NCI-H1436 treated with DMSO at 0.1 percent for 48 hours (cell line): ENCODE results near the gene CFAP92.
"Not testable (repeated sequence)": the region's sequence is repeated elsewhere in the genome, so short reads cannot be mapped to it uniquely, and the experiment has no call there.

ENCODE experiments used
- DNase-seq: peaks from one replicate; lab custom pipeline; 2025; lab: John Stamatoyannopoulos, UW

CFAP92 gene

DNA sequence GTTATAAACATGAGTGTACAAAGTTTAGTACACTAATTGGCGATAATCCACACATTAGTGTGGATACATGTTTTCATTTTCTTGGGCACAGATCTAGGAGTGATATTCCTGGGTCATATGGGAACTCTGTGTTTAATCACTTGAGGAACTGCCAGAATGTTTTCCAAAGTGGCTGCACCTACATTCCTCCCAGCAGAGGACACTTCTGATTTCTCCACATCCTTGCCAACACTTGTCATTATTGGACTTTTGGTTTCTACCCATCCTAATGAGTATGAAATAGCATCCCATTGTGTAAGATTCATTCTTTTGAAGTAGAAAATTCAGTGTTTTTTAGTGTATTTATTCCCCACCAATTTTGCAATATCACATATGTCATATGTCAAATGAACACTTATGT, 53.6 kb downstream of the CFAP92 start:
- DNase-seq, result no peak

- DNase-seq, result no peak
Measured at GRCh38 chr3:128936341-128936740, 57.5 kb downstream of the CFAP92 start.

- no peak for DNase-seq
Measured at GRCh38 chr3:128935922-128936321, 58.0 kb downstream of the CFAP92 start.

- no peak for DNase-seq
Measured at GRCh38 chr3:128933922-128934253, 60.0 kb downstream of the CFAP92 start.

DNA sequence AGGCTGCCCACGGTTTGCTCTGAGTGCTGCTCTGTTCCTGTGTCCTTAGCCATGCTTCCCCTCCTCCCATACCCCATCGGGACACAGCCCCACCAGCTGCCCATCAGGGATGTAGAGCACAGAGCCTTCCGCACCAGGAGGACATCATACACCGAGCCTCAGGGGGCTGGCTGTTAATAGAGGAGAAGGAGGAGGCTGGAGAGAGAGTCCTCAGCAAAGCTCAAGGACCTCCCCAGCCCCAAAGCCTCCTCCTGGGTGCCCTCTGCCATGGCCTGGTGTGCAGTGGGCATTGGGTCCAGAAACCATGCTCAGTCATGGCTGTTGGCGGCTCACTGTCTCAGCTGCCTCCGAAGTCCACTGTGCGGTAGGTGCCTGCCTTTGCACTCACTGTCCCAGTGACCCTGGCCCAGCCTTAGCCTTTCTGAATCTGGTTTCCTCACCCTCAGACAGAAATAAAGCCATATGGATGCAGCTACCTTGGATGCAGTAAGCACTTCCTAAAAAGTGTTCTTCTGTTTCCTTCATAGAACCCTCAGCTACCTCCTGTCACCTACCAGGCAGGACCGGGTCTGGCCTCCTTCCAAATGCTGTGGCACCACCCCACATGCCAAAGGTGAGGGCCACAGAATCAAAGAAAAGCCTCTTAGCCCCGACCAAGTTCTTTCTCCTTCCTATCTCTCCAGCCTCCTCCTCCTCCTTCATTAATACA, 60.5 kb downstream of the CFAP92 start:
- DNase-seq, result no peak

DNA sequence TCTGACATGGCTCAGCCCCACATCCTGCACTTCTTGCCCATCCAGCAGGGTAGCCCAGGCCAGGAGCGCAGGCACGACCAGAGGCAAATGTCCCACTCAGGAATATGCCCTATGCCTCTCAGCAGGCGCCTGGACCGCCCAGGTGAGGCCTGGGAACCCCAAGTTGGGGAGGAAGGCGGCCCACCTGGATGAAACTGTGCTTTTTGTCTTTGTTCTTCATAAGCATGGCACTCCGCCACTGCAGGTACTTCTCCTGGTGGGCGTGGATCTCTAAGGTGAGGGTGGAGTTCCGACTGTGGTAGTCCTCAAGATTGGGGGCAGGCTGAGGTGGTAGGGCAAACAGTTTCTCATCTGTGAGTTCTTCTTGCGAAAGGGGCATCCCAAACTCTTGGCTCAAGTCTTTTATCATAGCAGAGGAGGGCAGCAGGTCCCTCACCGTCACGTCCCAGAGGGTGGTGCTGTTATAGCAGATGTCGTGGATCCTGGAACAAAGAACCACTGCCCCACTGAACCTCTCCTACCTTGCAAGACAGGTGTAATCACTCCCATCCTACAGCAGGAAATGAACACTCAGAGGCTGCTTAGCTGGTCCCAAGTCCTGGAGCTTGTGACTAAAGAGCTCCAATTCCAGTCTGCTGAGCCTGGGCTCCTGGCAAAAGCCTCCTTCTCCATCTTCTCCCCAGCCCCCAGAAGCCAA, 61.2 kb downstream of the CFAP92 start:
- DNase-seq, result no peak

DNA sequence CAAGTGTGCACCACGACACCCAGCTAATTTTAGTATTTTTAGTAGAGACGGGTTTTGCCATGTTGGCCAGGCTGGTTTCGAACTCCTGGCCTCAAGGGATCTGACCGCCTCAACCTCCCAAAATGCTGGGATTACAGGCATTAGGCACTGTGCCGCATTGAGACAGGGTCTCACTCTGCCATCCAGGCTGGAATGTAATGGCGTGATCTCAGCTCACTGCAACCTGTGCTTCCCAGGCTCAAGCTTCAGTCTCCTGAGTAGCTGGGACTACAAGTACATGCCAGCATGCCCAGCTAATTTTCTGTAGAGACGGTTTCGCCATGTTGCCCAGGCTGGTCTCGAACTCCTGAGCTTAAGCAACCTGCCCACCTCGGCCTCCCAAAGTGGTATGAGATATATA, 62.8 kb downstream of the CFAP92 start:
- DNase-seq, result no peak

DNA sequence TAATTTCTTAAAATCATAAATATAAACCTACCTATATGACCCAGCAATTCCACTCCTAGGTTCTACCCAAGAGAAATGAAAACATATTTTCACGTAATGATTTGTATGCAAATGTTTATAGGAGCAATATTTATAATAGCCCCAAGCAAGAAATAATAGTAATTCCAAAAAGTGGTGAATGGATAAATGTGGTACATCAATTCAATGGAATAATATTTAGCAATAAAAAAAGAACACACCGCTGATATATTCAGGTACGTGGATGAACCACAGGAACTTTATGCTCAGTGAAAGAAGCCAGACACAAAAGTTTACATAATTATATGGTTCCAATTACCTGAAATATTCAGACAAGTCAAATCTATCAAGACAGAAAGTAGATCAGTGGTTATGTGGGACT, 64.5 kb downstream of the CFAP92 start:
- no peak for DNase-seq

GRCh38 chr3:128923986-128924385, 69.9 kb downstream of the CFAP92 start:
- not testable (repeated sequence) for DNase-seq

DNA sequence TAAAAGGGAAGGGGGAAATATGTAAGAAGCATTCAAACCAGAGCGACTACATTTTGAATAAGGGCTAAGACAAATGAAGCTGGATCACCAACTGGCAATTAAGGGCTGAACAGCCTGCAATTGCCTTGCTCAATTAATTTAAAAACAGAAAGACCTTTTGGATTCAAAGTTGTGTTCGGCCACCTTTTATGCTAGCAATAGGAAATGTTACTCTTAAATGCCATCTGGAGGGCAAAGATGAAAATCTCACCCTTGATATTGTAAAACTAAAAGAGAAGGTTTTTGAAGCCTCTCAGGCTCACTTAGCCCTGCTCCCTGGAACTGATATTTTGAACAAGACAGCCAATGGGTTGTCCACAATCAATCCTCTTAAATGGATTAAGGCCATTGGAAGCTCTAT, 70.3 kb downstream of the CFAP92 start:
- no peak for DNase-seq

DNA sequence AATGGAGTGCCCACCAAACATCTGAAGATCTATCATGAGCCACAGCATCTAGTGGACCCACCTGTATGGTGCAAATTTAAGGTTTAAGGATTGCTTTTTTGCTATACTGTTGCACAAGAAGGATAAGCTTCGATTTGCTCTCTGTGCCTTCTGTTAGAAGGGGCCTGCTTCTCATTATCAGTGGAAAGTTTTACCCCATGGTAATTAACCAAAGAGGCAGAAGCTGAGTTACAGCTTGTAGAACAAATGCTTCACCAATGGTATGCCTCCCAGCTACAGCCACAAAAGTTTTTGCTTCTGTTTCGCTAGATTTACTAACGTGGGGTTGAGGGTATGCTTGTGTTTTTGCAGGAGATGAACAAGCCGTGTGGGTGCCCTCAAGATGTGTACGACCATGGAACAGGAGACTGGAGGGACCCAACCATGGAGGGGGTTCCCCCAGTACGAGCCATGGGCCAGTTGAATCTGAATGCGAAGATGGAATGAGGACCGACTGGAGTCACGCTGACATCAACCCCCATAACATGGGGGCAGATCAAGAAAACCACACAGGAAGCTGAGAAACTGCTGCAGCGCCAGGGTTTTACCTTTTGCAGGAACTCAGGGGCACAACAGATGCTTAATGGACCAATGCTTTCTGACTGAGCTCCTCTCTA, 70.9 kb downstream of the CFAP92 start:
- DNase-seq, result no peak

DNA sequence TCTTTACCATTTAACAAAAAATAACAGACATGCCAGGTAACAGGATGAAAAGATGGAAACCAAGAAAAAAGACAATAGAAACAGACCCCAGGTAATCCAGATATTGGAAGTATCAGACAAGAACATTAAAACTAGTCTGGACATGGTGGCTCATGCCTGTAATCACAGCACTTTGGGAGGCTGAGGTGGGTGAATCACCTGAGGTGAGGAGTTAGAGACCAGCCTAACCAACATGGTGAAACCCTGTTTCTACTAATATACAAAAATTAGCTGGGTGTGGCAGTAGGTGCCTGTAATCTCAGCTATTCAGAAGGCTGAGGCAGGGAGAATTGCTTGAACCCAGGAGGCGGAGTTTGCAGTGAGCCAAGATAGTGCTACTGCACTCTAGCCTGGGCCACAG, 73.9 kb downstream of the CFAP92 start:
- DNase-seq, result no peak

DNA sequence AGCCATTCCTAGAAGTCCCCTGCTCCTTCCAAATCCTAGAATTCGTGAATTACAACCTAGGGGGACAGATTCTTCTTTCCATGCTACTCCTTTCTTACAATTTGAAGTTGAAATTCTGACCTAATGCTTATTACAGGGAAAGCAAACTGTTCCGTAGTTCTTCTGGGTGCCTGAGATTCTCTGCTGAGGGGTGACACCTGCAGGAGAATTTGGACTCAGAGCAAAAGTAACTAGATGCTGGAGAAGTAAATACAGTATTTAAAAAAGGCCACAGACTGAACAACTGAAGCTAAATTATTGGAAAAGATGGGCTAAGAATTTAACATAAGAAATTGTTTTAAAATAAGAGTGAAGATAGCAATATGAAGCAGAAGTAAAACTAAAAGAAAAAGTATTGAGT, 76.6 kb downstream of the CFAP92 start:
- DNase-seq, result no peak

DNA sequence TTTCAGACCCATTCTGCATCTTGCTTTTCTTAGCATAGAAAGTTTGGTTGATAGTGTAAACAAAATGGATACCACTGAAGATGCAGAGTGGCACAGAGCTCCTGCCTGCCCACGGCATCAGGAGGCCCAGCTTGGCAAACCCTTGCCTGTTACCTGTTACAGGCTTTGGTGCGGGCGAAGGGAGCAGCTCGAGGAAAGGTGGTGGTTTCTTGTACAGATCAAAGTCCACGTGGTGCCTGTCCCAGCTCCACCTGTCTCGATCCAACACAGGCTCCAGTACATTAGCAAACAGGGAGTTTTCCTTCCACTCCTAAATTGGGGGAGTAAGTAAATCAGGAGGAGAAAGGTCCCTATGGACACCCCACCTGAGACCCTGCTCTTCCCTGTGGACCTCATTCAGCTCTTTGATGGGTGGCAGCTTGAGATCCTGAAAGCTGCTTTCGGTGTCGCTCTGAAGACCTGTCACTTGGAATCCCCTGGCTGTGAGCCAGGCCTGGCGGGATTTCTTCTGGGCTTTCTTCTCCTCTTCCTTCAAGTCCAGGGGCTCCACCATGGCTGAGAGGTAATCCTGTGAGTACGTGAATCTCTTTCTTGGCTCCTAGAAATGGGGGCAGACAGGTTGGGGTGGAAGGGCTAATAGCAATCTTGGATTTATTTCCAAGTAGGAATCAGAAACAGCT, 78.8 kb downstream of the CFAP92 start:
- DNase-seq, result no peak

DNA sequence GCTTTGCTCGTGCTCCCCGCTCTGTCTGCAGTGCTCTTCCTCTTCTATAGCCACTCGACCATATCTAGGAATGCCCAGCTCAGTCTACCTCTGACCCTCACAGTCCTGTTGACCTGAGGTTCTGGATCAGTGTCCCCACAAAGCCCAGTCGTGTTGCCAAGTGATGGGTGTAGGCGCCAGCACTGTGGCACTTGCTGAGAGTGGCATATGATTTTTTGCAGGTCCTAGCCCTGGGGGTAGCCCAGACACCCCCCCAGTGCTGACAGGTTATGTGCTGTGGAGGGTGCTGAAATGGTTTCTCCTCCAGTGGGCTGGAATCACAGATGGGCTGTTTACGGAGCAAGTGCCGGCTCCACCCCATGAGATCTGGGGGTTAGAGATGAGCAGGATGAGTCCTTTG, 82.0 kb downstream of the CFAP92 start:
- DNase-seq, result no peak

- DNase-seq, result no peak
Measured at GRCh38 chr3:128910006-128910405, 83.9 kb downstream of the CFAP92 start.

GRCh38 chr3:128908951-128909350, 84.9 kb downstream of the CFAP92 start:
- DNase-seq, result no peak

- no peak for DNase-seq
Measured at GRCh38 chr3:128907706-128908445, 86.0 kb downstream of the CFAP92 start.

DNA sequence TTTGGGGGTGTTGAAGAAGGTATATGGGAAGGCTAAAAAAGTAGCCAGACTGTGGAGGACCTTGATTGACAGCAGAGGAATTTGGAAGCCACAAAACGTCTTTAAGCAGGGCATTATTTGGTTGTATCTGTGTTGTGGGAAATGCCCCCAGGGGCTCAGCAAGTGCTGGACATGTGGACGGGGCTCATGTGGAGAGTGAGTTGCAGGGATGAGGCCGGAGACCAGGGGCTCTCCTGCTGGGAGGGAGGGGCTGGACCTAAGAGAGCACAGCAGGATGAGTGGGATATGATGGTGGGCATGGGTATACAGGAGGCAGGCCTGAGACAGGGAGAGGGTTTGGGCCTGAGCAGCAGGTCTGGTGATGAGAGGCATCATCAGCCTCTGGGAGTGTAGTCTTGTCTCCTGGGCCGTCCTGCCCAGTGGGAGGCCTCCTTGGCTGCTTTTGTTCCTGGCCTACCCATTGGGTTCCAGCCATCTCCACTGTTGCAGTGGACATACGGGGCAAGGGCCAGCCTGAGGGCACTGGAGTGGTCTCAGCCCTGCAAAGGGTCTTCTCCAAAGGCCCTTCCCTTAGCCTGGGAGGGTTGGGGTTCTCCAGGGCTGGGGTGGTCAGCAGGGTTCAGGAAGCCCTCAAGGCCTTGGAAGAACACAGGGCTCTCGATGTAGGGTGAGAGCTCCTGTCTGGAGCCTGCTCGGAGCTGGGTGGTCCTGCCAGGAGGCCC, 86.9 kb downstream of the CFAP92 start:
- DNase-seq, result no peak

DNA sequence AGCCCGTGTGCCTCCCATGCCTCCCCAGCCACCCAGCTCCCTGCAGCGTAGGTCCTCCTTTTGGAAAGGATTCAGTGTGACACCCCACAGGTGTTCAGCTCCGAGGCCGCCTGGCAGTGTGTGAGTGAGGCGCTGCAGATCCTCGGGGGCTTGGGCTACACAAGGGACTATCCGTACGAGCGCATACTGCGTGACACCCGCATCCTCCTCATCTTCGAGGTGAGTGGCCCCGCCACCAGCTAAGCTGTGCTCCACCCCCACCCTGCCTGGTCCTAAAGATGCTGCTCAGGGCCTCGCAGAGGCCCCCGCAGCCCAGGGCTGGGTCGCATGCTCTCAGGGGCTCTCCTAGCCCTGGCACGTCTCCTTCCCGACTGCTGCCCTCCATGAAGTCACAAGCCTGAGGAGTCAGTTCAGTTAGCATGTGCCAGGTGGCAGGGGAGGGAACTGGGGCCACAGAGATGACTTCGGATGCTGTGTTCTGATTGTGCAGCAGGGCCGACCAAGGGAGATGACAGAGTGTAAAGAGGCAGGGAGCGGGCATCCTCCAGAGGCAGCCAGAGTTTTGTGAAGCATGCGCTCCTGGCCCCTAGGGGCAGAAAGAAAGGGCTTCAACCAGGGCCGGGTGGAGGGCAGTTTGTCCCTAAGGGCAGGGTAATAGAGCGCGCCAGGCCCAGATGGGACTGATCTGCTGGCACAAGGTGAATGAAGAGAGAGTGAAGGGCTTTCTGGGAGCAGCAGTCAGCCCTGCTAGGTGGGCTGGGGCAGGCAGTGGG, 87.7 kb downstream of the CFAP92 start:
- no peak for DNase-seq

GRCh38 chr3:128903501-128903900, 90.4 kb downstream of the CFAP92 start:
- no peak for DNase-seq
